GM19372 (cell line): ENCODE results near the gene ST3GAL4.
"Not testable (repeated sequence)": the region's sequence is repeated elsewhere in the genome, so short reads cannot be mapped to it uniquely, and the experiment has no call there.

ENCODE experiments used
- ATAC-seq: cut with Tn5 transposase; IDR thresholded peaks from one replicate; pipeline ENCODE4 v1.9.1; 2021; ENCODE audit warnings: mild to moderate bottlenecking, low read depth, moderate library complexity; ENCODE audit not compliant: unreplicated experiment

ST3GAL4 gene

DNA sequence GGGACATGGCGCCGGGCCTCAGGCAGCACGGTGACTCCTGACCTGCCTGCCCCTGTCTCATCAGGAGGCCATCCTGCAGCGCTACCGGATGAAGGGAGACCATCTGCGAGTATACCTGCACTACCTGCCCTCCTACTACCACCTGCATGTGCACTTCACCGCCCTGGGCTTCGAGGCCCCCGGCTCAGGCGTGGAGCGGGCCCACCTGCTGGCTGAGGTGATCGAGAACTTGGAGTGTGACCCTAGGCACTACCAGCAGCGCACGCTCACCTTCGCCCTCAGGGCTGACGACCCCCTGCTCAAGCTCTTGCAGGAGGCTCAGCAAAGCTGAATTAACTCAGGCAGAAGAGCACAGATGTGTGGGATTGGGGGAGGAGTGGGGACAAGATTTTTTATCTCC lies 10.2 kb upstream of the ST3GAL4 start:
- ATAC-seq = no peak

DNA sequence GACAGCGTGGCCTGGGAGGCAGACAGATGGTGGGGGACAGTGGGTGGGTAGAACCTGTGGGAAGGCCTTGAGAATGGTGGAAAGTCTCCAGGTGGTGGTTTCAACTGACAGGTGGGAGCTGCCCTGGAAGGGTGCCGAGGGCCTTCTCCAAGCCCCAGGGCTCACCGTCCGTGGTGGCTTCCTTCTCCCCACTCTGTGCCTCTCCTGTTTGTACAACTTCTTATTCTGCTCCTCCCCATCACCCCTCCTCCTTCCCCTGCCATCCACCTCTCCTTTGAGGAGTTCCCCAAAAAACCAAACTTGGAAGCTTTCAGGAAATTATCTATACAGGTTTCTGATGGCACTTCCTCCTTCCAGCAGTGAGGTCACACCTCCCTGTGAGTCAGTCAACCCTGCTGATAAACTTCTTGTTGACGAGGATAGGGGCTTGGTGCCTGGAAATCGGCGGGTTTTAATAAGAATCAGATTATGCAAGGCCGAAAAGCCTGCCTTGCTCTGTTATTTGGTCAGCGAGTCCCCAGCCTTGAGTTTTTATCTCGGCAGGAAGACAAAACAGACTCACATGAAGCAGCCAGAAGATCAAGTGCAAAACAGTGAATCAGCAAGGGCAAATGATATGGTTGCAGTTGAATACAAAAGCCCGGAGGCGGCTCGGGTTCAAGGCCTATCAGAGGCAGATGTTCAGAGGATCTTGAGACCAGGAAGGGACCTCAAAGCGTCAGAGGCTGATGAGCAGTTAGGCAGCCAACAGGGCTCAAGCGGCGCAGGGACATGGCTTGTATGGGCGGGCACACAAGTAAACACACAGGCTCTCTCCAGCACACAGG lies 9.5 kb upstream of the ST3GAL4 start:
- no peak for ATAC-seq

DNA sequence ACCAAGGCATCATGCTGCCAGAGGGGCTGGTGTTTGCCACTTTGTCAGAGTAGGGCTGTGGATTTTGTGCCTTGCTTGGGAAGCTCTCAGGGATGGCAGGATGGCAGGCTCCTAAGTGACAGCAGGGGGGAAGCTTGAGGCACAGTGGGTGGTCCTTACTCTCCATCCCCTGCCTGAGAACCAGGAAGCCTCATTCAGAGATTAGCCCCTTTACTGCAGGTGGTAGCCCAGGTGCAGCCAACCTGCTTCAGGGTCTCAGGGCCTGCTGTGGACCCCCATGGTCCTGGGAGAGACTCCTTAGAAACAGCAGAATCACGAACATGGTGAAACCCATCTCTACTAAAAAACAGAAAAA lies 8.9 kb upstream of the ST3GAL4 start:
- no peak for ATAC-seq

DNA sequence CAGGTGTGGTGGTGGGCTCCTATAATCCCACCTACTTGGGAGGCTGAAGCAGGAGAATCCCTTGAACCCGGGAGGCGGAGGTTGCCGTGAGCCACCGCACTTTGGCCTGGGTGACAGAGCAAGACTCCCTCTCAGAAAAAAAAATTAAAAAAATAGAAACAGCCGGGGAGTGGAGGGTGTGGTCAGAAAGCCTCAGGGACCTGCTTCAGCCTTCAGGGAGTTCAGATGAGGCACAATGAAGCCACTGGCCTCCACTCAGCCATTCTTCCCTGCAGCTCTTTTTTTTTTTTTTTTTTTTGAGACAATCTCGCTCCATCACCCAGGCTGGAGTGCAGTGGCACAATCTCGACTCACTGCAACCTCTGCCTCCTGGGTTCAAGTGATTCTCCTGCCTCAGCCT lies 8.5 kb upstream of the ST3GAL4 start:
- not testable (repeated sequence) for ATAC-seq

DNA sequence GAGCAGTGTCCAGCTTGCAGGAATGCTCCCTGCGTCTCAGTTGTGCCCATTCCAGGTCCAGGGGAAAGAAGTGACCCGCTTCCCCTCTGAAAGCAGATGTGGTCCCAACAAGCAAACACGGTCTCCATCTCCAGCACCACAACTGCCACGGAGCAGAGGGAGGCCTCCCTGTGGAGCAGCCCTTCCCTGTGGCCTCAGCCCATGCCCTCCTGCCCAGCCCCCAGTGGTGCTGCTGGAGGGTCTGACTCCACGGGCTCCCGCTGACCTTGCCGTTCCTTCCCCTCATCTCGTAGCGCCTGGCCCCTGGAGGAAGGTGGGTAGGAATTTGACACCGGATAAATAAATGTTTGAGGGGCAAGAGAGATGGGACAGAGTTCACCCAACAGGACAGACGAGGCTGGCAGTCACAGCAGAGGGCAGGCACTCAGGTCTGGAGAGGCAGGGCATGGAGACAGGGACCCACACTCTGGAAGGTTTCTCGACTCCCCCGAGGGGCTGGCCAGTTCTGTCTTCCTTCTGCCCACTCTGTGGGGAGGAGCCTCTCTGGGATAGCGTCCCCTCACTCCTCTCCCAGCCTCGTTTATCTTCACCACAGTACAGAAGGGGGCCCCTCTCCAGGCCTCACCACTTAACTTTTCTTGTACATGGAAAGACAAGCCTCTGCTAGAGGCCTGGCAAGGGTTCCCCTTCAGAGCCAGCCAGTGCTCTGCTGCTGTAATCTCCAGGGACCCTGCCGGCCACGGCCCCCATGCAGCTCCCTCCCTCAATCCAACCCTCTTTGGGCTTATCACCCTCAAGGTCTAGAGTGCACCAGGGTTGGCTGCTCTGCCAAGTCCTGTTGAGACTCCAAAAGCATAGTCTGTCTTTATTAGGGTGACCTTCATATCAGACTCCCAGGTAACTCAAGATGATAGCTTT lies 7.5 kb upstream of the ST3GAL4 start:
- ATAC-seq = no peak

DNA sequence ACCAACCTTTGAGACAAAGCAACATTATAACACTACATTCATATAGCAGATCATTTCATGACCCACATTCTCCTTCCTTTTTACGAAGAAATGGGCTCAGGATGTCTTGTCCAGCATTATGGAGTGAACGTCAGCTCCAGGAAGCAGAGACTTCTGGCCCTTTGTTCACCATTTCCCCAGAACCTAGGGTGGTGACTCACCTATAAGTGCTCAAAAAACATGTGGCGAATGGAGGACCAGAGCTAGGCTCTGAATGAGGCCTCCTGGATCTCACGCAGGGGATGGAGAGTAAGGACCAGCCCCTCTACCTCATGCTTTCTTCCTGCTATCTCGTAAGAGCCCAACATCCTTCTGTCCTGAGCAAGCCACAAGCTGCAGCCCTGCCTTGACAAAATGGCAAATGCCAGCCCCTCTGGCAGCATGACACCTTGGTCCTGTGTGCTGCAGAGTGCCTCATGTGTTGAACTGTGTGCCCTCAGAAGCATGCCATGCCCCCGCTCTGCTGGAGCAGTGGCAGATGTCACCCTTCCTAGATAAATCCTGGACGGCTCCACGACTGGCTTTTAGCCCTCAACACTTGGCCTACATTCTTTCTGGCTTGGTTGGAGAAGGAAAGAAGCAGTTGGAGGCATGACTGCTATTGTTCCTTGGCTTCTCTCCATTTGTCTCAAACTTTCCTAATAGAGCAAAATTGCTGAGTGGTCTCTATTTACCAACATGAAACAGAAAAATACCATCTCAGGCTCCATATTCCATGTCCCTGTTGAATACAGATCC lies 6.5 kb upstream of the ST3GAL4 start:
- no peak for ATAC-seq

DNA sequence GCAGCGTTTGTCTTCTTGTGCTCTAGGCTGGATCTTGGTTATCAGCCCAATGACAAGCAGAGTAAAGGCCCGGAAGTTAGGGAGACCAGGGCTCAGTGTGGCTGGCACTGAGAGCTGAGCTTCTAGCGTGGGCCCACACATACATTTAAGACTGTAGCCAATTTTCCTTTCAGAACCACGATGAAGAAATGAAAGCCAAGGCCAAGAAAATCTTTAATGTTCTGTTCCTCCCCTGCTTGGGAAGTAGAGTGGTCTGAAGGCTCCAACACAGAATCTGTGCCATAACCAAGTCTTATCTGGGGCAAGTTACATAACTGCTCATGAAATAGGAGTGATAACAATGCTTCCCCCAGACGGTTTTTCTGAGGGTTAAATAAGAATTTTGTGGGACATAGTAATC lies 4.7 kb upstream of the ST3GAL4 start:
- no peak for ATAC-seq

DNA sequence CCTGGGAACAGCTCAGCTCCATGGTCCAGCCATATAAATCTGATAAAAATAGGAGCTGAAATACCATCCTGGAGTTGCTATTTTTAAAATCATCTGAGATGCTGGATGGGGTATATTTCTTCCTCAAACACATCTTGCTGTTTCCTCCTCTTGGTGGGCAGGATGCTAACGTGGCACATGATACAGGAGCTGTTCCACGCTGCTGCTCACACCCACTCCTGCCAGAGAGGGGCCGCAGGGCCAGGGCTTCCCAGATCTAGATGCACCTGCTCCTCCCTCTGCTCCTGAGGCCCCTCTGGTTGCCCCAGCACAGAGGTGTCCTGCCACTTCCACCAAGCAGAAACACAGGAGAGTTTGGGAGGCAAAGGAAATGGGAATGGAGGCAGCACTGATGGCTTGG lies 3.3 kb upstream of the ST3GAL4 start:
- no peak for ATAC-seq

DNA sequence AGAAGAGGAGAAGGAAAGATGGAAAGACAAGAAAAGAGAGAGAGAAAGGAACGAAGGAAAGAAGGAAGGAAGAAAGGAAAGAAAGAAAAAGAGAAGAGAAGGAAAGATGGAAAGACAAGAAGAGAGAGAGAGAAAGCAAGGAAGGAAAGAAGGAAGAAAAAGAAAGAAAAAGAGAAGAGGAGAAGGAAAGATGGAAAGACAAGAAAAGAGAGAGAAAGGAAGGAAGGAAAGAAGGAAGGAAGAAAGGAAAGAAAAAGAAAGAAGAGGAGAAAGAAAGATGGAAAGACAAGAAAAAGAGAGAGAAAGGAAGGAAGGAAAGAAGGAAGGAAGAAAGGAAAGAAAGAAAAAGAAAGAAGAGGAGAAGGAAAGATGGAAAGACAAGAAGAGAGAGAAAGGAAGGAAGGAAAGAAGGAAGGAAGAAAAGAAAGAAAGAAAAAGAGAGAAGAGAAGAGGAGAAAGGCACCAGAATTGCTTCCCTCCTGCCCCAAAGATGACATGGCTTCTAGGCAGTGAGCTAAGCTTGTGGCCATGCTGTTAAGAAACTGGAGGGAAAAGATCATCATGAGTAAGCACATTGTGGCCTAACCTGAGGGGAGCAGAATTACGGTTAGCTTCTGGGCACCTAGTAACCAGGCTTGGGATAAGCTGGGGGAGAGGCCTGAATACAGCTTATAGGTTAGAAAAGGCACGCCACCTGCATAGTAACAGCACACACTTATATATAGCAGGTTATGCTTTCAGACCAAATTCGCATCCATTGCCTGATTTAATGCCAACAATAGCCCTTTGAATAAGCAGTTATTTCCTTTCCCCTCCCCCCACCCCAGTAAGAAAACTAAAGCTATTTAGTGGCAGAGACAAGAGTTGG lies 2.3 kb upstream of the ST3GAL4 start:
- ATAC-seq = no peak

DNA sequence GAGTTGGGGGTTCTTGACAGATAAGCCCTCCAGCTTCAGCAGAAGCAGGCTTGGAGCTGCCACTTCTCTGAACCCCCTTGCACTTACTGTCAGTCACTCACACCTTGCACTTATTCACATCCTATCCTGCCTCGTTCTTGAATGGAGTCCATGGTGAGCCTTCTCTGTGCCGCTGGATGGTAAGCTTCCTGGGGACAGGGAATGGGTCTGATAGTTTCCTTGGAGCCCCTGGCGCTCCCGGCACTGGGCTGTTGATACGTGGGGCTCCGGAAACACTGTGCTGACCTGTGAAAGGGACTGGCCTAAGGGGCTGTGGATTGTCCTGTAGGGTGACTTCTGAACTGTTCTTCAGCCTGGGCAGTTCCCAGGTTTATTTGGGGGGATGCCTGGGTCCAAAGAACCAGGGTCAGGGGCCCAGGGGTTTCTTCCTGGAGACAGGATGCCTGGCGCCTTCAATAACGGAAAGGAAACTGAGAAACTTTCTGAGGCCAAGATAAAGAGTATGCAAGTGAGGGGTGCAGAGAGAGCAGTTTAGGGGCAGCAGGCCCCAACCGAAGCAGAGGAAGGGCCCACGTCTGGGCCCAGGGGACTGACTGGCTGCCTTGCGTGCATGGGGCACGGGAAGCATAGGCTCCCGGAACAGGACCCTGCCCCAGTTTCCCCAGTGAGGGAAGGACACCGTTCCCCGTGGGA lies 709 bp upstream of the ST3GAL4 start:
- peak; percentile 33 for ATAC-seq

DNA sequence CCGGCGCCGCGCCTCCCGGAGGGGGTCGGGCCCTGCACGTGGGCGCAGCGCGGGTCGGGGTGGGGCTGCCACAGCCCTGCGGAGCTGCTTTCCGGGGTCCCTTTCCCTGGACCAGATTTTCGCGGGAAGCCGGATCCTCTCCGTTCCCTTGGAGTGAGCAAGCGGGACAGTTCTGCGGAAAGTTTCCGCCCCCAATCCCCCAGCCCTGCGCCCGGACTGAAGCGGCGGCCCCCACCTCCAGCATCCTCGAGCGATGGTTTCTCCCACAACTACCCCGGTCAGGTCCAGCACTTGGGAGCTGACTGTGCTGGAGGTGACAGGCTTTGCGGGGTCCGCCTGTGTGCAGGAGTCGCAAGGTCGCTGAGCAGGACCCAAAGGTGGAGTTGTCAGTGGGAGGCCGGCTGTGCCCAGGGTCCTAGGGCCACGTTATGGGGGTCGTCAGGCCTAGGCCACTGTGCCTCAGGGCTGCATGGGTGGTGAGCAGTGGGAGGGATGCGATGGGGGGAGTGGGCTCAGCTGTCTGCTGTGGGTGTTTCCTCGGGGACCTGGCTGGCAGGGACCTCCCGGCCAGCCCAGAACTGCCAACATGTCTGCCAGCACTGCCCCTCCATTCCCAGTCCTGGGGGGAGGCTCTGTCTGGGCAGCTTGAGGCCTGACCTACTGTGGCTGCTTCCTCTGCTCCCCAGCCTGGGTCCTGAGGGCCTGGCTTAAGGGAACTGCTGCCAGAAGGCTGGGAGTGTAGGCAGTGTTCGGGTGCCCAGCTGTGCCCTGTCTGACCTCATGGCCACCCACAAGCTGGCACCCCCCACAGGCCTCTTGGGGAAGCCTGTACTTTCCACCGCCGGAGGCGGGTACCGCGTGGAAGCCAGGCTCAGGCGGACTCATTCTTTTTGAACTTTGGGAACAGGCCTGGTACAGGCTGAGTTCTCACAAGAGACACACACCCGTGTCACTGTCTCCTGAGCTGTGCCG lies 726 bp downstream of the ST3GAL4 start:
- ATAC-seq = peak; percentile 12

DNA sequence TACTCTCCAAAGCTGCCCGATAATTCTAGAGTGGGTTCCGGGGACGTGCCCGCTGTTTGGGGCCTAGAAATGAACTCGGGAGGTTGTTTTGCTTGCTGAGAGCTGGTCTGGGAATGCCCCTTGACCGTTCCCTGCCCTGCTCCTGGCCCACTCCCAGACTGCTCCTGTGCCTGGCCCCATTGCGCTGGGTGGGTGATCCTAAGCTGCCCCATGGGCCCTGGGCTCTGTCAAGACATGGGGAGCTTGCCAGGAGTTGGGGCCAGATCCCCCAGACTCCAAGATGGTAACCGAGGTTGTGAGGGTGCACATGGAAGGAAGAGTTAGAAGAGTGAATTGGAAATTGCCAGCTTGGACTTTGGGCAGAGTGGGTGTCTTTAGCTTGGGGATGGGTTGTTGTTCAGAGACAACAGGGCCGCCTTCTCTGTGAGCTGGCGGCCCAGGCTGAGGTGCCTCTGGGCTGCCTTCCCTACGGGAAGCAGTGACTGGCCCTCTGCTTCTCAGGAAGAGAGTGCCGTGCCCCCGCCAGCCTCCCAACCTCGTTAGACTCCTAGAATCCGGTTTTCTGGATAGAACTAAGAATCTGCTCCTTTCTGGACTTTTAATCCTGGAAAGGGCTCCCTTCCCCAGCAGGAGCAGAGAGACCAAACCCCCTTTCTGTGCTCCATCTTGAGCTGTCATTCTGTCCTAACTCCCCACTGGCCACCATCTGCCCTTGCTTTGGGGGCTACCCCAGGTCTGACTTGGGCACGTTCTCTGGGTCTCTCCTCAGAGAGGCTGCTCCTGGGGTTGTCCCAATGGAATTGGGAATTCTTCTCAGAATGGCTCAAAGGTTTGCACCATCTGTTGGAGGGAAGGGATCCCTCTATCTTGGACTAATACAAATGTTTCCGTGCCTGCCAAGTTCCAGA lies 1.8 kb downstream of the ST3GAL4 start:
- ATAC-seq = no peak

DNA sequence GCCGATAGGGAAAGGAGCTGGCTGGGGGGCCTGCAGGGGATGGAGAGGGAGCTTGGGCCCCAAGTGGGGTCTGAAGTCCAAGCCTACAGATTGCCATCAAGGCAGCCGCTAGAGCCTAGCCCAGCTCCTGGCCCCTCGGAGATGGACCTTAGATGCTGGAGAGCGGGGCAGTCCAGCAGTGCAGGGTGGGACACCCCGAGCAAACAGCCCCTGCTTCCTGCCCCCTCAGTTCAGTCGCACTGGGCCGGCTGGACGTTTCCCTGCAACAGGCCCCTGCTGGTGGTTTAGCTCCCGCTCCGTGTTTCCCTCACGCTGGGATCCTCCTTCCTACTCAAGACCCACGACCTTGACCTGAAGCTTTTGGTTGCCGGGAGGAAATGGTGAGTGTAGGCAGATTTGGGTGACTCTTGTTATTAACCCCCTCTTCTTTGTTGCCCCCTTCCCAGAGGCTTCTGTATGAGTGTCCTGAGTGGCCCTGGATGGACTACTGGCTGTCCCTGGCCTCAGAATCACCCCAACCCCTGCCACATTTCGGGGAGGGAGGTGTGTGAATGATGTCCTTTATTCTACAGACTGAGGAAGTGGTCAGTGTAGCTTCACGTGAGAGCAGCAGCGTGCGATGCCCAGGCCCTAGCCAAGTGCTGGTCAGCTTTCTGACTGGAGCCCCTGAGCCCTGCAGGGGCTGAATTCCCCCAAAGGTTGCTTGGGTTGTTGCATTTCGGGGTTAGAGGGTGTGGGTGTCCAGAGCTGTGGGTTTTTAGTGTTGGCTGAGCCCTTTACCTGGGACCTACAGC lies 2.7 kb downstream of the ST3GAL4 start:
- no peak for ATAC-seq

DNA sequence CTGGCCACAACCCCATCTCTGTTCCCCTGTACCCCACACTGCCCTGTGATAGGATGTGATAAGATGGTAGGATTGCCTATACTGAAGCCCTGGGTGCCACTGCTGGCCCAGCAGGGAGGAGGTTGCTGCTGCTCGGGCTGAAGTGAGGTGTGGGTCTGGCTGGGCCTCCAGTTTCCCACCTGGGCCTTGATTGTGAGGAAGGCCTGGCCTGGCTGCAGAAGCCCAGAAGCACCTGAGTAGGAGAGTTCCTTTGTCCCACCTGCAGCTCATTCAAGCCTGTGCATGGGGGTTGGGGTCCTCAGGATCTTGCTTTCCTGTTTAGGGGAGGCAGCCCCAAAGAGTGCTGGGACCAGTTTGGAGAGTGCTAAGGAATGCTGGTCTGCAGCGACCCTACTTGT lies 3.3 kb downstream of the ST3GAL4 start:
- ATAC-seq = no peak

DNA sequence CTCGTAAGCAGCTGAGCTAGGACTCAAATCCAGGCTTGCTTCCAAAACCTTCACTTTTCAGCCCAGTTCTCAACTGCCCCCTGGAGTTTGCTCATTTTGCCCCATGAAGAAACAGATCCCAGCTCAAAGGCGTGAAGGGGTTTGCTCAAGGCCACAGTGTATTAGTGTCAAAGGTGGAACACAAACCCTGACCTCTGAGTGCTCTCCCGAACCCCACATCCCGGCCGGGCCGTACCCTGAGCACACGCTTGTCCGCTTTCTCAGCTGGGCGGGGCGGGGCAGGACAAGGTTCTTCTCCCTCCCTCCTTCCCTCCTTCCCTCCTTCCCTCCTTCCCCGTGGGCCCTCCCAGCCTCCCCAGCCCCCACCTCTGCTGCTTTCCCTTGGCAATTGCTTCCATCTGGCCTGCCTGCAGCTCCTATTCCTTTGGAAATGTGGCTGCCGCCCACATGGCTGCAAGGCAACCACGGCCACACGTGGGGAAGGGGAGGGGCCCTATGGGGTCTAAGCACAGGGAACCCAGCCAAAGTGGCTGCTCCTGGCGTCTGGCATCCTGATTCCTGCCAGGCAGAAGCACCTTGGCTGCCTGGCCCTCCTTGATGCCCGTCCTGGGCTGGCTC lies 4.1 kb downstream of the ST3GAL4 start:
- no peak for ATAC-seq

DNA sequence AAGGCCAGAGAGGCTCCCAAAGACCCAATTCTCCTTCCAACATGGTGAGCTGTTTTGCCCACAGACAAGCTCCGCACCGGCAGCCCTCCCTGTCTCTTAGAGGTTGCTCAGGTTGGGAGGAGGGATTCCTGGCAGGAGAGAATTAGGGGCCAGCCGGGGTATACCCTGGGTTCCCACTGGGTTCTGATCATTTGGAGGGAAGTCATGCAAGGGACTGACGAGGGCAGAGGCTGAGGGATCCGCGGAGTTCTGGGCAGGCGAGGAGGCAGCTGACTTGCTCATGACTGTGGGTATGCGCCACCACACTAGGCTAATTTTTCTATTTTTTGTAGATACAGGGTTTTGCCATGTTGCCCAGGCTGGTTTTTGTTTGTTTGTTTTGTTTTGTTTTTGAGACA lies 4.6 kb downstream of the ST3GAL4 start:
- no peak for ATAC-seq
